WERI-Rb-1 (cell line): ENCODE data around the gene TSFM.
"Not testable (repeated sequence)": the region's sequence is repeated elsewhere in the genome, so short reads cannot be mapped to it uniquely, and the experiment has no call there.

Experiments used
- DNase-seq: peaks from one replicate; pipeline ENCODE4 v3.0.0-alpha.2; 2020
- H3K27ac ChIP-seq: fragments of 250-450 bp; sonication (Bioruptor Pico); 2 replicates; pipeline ENCODE4 v1.5.1; 2020; ENCODE audit warnings: mild to moderate bottlenecking, moderate library complexity
- H3K27me3 ChIP-seq: fragments of 250-450 bp; sonication (Bioruptor Pico); 2 replicates; pipeline ENCODE4 v1.5.1; 2021; ENCODE audit warnings: mild to moderate bottlenecking, low read depth, moderate library complexity; ENCODE audit not compliant: insufficient read depth, severe bottlenecking
- H3K36me3 ChIP-seq: fragments of 250-450 bp; sonication (Bioruptor Pico); 2 replicates; pipeline ENCODE4 v1.5.1; 2020; ENCODE audit warnings: mild to moderate bottlenecking, moderate library complexity
- H3K4me3 ChIP-seq: 2 replicates; pipeline ENCODE4 v1.5.1; 2011; ENCODE audit warnings: low read depth, mild to moderate bottlenecking, control low read depth, low read length
- H3K9me3 ChIP-seq: fragments of 250-450 bp; sonication (Bioruptor Pico); 2 replicates; pipeline ENCODE4 v1.5.1; 2021; ENCODE audit warnings: mild to moderate bottlenecking, moderate library complexity; ENCODE audit not compliant: severe bottlenecking
- TF ChIP-seq, protein P1 (sequence below): IDR thresholded peaks from 2 replicates; pipeline ENCODE4 v1.5.1; 2011; ENCODE audit warnings: low read depth, mild to moderate bottlenecking, control low read depth, inconsistent platforms, low read length

TSFM gene

DNA sequence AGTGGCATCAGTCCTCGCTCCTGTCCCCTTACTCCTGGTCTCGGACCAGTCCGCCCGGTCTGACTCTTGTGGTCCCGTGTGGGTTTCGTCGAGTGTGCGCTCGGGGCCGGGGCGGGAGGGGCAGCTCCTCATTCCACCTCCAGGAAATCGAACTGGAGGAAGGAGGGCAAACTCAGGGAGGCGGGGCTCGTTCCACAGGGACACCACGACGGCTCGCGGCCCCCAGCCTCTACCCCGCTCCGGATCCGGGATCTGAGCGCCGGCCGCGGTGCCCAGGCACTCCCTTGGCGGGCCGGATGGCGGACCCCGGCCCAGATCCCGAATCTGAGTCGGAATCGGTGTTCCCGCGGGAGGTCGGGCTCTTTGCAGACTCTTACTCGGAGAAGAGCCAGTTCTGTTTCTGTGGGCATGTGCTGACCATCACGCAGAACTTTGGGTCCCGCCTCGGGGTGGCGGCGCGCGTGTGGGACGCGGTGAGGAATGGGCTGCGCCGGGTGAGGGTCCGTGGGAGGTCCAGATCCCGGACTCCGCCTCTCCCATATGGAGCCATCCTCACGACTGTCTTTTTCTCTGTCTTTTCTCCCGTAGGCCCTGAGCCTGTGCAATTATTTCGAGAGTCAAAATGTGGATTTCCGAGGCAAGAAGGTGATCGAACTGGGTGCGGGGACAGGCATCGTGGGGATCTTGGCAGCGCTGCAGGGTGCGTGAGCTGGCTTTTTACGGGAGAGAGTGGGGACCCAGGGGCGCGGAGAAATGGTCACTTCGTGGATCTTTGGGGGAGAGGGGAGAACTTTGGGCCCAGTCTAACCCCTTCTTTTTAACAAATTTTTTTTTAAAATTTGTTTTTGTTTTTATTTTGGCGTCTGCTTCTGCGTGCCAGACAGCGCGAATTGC is 9.9 kb upstream of the TSFM start, which contains the start of gene EEF1AKMT3:
Gene EEF1AKMT3 (plus strand): TSS at position 186 of the 894 bp plus-strand sequence. CDS start 111 bp downstream, at position 297.
- H3K27ac ChIP-seq, result peak within 1 kb of the TSS; percentile 97
- H3K9me3 ChIP-seq, result no peaks in the 10 kb centered on the region
- peaks cover 37% of the 10 kb centered on the region for H3K36me3 ChIP-seq
- no peaks in the 10 kb centered on the region for H3K27me3 ChIP-seq
- peak within 1 kb of the TSS; percentile 93 for H3K4me3 ChIP-seq
- peak; percentile 79 for DNase-seq
- TF ChIP-seq, protein P1, sequence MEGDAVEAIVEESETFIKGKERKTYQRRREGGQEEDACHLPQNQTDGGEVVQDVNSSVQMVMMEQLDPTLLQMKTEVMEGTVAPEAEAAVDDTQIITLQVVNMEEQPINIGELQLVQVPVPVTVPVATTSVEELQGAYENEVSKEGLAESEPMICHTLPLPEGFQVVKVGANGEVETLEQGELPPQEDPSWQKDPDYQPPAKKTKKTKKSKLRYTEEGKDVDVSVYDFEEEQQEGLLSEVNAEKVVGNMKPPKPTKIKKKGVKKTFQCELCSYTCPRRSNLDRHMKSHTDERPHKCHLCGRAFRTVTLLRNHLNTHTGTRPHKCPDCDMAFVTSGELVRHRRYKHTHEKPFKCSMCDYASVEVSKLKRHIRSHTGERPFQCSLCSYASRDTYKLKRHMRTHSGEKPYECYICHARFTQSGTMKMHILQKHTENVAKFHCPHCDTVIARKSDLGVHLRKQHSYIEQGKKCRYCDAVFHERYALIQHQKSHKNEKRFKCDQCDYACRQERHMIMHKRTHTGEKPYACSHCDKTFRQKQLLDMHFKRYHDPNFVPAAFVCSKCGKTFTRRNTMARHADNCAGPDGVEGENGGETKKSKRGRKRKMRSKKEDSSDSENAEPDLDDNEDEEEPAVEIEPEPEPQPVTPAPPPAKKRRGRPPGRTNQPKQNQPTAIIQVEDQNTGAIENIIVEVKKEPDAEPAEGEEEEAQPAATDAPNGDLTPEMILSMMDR, result no peak

DNA sequence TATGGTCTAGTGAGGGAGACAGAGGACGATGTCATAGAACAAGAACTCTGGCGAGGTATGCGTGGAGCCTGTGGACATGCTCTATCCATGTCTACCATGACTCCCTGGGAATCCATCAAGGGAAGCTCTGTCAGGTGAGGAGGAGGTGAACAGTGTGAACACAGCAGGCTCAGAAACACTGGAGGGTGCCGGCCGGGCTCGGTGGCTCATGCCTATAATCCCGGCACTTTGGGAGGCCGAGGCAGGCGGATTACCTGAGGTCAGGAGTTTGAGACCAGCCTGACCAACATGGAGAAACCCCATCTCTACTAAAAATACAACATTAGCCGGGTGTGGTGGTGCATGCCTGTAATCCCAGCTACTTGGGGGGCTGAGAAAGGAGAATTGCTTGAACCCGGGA is 8.0 kb upstream of the TSFM start:
- H3K4me3 ChIP-seq, DNase-seq, H3K9me3 ChIP-seq, H3K27ac ChIP-seq, H3K27me3 ChIP-seq: not testable (repeated sequence)
- peaks cover 23% of the 10 kb centered on the region for H3K36me3 ChIP-seq

DNA sequence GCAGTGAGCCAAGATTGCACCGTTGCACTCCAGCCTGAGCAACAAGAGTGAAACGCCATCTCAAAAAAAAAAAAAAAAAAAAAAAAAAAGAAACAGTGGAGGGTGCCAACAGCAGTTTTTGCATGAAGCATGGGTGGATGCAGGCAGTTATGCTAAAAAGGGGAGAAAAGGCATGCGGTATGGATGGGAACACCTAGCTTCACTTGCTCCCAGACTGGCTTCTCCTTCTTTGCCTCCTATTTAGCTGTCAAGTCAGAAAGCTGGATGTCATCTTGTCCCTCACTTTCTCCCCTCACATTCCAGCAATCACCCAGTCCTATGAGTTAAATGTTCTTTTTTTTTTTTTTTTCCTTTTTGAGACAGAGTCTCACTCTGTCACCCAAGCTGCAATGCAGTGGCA is 7.5 kb upstream of the TSFM start:
- peaks cover 19% of the 10 kb centered on the region for H3K36me3 ChIP-seq
- DNase-seq, result no peak
- TF ChIP-seq, protein P1, result no peak
- no peak overlapping the region for H3K27ac ChIP-seq
- H3K4me3 ChIP-seq, result no peak overlapping the region
- H3K9me3 ChIP-seq, result no peaks in the 10 kb centered on the region
- H3K27me3 ChIP-seq, result no peaks in the 10 kb centered on the region

DNA sequence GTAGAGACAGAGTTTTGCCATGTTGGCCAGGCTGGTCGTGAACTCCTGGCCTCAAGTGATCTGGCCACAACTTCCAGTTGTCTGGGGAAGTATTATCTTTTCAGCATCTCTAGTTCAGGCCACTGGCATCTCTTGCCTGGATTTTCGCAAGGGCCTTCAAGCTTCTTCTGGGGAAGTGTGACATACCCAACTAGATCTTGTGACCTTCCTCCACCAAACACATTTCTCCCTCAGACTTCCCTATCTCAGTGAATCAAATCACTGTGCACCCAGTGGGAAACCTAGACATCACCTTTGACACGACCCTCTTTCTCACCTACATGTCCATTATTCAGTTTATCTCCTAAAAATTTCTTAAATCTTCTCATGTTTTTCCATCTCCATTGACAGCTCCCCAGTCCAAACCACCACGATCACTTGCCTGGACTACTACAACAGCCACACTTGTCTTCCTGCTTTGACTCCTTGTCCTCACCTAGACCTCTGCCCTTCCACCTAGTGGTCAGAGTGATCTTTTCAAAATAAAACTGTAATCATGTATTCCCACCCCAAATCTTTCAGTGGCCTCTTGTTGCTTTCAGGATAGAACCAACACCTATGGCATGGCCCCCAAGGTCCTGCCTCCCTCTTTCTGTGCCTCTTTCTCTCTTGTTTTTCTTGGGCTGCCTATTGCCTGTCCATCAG is 6.9 kb upstream of the TSFM start:
- Histone ChIP-seq H3K4me3 (no peak overlapping the region), H3K27ac (no peak overlapping the region), H3K36me3 (peaks cover 17% of the 10 kb centered on the region), H3K9me3 (no peaks in the 10 kb centered on the region), H3K27me3 (no peaks in the 10 kb centered on the region)
- TF ChIP-seq, protein P1, result no peak
- DNase-seq, result no peak

DNA sequence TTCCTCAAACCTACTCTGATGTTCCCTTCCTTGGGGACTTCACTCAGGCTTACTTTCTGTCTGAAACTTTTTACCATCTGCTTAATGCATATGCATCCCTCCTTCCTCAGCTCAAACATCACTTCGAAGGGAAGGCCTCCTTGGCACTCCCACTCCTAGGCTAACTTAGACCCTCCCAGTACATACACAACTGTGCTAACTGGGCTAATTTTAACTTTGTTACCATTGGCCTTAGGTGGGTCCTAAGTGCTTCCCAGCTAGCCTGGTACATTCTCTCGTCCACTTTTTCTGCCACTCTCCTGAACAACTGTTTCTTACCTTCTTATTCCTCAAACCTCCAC is 6.4 kb upstream of the TSFM start:
- no peaks in the 10 kb centered on the region for H3K9me3 ChIP-seq
- H3K27me3 ChIP-seq, result no peaks in the 10 kb centered on the region
- H3K27ac ChIP-seq, result no peak overlapping the region
- TF ChIP-seq, protein P1, result no peak
- no peak overlapping the region for H3K4me3 ChIP-seq
- no peak for DNase-seq
- H3K36me3 ChIP-seq, result peaks cover 12% of the 10 kb centered on the region

DNA sequence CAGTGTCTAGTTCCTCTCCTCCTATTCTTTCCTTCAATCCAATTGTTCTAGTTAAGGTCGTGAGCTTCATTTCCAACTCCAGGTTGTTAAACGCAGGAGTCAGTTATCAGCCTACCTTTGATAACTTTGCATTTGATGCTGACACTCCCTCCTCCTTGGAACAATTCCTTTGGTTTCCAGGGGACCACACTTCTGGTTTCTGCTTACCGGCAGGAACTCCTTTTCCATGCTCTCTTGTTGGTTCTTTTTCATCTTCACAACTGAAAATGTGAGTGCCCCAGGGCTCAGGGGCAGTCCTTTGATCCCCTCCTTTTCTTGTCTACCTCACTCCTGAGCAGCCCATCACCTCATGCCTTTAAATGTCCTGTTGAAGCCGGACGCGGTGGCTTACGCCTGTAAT is 5.2 kb upstream of the TSFM start:
- TF ChIP-seq, protein P1, result no peak
- Histone ChIP-seq H3K9me3 (no peaks in the 10 kb centered on the region), H3K36me3 (peaks cover 12% of the 10 kb centered on the region), H3K27me3 (no peaks in the 10 kb centered on the region), H3K4me3 (no peak overlapping the region), H3K27ac (no peak overlapping the region)
- DNase-seq, result no peak
